Transverse colon (tissue), 4 donors: Measurements from ENCODE around the gene LPCAT2. TPM values are rescaled to one million over a fixed set of nuclear protein-coding genes. Genes with fewer than 3 reads are reported as not detected.

Source experiments
- DNase-seq: peaks from one replicate; pipeline ENCODE4 v3.0.0-alpha.2; 2019
- H3K27ac ChIP-seq, 4 donors: fragments of 200-600 bp; sonication (generic); 2 replicates each; pipeline ENCODE4 v1.5.1; 2016 to 2018; ENCODE audit warnings: inconsistent platforms in 4 of 4
- H3K27me3 ChIP-seq: fragments of 200-600 bp; sonication (generic); 2 replicates; pipeline ENCODE4 v1.5.1; 2017; ENCODE audit warnings: inconsistent platforms
- H3K36me3 ChIP-seq, 4 donors: fragments of 200-600 bp; sonication (generic); 2 replicates each; pipeline ENCODE4 v1.5.1; 2017 to 2019; ENCODE audit warnings: inconsistent platforms in 4 of 4
- H3K4me1 ChIP-seq, 4 donors: fragments of 200-600 bp; sonication (generic); 2 replicates each; pipeline ENCODE4 v1.5.1; 2017 to 2020; ENCODE audit warnings: inconsistent platforms in 4 of 4
- H3K4me3 ChIP-seq, 4 donors: fragments of 200-600 bp; sonication (generic); 1 replicate in 1 of 4; 2 replicates in 3 of 4; pipeline versions ENCODE4 v1.5.1 to v1.6.1; 2017 to 2019; ENCODE audit warnings: inconsistent platforms in 4 of 4
- H3K9me3 ChIP-seq, 2 donors: fragments of 200-600 bp; sonication (generic); 2 replicates each; pipeline ENCODE4 v1.5.1; 2017 to 2019; ENCODE audit warnings: inconsistent platforms in 2 of 2
- EP300 ChIP-seq: sonication (generic); formaldehyde crosslinking; IDR thresholded peaks from one replicate; pipeline ENCODE4 v1.6.1; 2017; ENCODE audit warnings: antibody characterized with exemption, low read depth
- POLR2A ChIP-seq: fragments of 450-650 bp; IDR thresholded peaks from one replicate; pipeline ENCODE4 v1.6.1; 2016; ENCODE audit warnings: antibody characterized with exemption, mild to moderate bottlenecking, moderate library complexity
- POLR2AphosphoS5 ChIP-seq, 3 donors: sonication (generic); formaldehyde crosslinking; IDR thresholded peaks; one replicate each; pipeline ENCODE4 v1.6.1; 2016; ENCODE audit warnings: antibody characterized with exemption in 3 of 3
- WGBS, 2 donors: methylation state at CpG; one replicate each; pipeline ENCODE4 v1.1.5; 2018; ENCODE audit warnings: low coverage in 1 of 2; 5-methylcytosine and 5-hydroxymethylcytosine counted together
- in situ Hi-C, 4 donors: fragments of 200-750 bp; cut with MboI; loops; one replicate each; pipeline versions ENCODE4 v1.15.0 to v1.15.1; 2017; ENCODE audit warnings: low sequenced_read_pairs in 3 of 4, low pct_ligation_motif_present in 1 of 4, low pct_unique_long_range_greater_than_20kb in 1 of 4
- intact Hi-C: fragments of 100-400 bp; cut with DNase I; formaldehyde crosslinking; loops from one replicate; pipeline ENCODE4 v1.15.1; 2023; ENCODE audit warnings: low total_unique reads
- total RNA-seq, 4 donors: library from RNA; depleted of rRNA; stranded (reverse); fragments of >200 nt; gene quantifications; one replicate each; pipeline ENCODE4 v1.1.0, GENCODE V29; 2016
- TF ChIP-seq, protein P1 (sequence below), 5 experiments: fragments of 200-600 bp in 3 of 5; fragments of 450-650 bp in 2 of 5; sonication (generic) in 3 of 5; IDR thresholded peaks; 1 replicate in 2 of 5; 2 replicates in 3 of 5; pipeline ENCODE4 v1.5.1; 2016 to 2017; ENCODE audit warnings: antibody characterized with exemption in 5 of 5, inconsistent platforms in 3 of 5, mild to moderate bottlenecking in 2 of 5, moderate library complexity in 1 of 5

The LPCAT2 gene
- total RNA-seq, 4 donors from 2014 or later: 1.6 to 11.6 (median 6.2) TPM

DNA sequence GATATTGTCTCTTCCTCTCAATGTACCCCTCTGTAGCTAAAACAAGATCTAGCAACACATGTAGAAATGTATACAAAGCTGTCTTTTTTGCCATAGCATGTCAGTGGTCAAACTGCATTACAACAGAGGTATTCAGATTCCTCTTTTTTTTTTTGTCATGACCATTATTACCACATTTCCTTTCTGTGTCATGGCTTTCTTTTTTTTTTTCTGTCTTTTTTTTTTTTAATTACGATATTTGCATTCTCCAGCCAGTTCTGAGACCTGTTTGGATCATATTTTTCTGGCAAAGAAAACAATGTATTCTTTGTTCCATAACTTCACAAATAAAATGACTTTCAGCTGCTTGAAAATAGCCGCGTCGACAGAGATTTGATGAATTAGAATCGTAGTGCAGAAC lies 30.2 kb downstream of the LPCAT2 start:
- no peaks in the 10 kb centered on the region for H3K4me1 ChIP-seq
- H3K27me3 ChIP-seq: no peaks in the 10 kb centered on the region
- no peak for DNase-seq
- no peaks in the 10 kb centered on the region for H3K36me3 ChIP-seq
- intact Hi-C loops (no loop called here), in situ Hi-C loops (no loop called here)
- no peak overlapping the region for H3K4me3 ChIP-seq
- H3K27ac ChIP-seq: no peak overlapping the region
- H3K9me3 ChIP-seq: no peaks in the 10 kb centered on the region
- 38 to 43% methylated on average over 5 of the region's 5 CpGs for WGBS, 2 donors
- TF ChIP-seq POLR2AphosphoS5 (IDR thresholded peaks at IDR 0.05) (no peak), POLR2A (no peak), EP300 (no peak)
- TF ChIP-seq, protein P1, sequence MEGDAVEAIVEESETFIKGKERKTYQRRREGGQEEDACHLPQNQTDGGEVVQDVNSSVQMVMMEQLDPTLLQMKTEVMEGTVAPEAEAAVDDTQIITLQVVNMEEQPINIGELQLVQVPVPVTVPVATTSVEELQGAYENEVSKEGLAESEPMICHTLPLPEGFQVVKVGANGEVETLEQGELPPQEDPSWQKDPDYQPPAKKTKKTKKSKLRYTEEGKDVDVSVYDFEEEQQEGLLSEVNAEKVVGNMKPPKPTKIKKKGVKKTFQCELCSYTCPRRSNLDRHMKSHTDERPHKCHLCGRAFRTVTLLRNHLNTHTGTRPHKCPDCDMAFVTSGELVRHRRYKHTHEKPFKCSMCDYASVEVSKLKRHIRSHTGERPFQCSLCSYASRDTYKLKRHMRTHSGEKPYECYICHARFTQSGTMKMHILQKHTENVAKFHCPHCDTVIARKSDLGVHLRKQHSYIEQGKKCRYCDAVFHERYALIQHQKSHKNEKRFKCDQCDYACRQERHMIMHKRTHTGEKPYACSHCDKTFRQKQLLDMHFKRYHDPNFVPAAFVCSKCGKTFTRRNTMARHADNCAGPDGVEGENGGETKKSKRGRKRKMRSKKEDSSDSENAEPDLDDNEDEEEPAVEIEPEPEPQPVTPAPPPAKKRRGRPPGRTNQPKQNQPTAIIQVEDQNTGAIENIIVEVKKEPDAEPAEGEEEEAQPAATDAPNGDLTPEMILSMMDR (IDR thresholded peaks at IDR 0.05): no peak

DNA sequence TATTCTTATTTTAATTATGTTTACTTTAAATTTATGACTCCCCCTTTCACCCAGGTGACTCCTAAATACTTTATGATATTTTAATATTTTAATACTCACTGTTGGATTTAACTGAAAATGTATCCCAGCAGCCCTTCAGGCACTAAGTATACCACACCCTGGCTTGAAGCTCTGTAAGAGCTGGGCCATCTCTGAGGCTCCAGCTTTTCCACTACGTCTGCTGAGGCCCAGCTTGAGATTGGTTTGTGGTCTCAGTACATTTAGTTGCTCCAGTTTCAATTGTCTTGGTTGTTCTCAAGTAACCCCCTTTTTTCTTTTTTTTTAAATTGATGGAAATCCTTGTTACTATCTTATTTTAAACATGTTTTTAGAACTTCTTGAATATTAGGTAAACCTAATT lies 30.6 kb downstream of the LPCAT2 start:
- no peak overlapping the region for H3K27ac ChIP-seq
- WGBS, 2 donors: 29 to 50% methylated on average over 1 of the region's 1 CpG
- intact Hi-C loops: no loop called here

DNA sequence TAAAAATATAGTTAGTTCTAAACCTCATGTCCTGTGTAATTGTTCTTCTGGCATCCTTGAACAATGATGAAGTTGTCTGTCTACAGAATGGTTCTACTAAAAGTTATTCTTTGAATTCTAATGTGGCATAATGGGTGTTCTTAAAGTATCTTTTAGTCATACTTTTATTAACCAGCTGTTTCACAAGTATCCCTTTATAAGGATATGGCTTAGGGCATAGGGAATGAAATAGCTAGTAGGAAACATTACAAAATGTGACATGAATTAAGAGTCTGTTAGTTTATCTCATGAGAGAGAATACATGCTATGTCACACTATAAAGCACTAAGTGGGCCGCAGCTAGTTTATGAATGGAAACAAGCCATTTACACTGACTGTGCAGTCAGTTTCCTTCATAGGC lies 31.3 kb downstream of the LPCAT2 start:
- no peaks in the 10 kb centered on the region for H3K27me3 ChIP-seq
- H3K27ac ChIP-seq: no peak overlapping the region
- TF ChIP-seq, protein P1 (IDR thresholded peaks at IDR 0.05): no peak
- no peak for TF ChIP-seq POLR2AphosphoS5 (IDR thresholded peaks at IDR 0.05)
- no peak for TF ChIP-seq POLR2A
- 91% methylated on average over 1 of the region's 1 CpG for WGBS, 2 donors
- H3K9me3 ChIP-seq: no peaks in the 10 kb centered on the region
- DNase-seq: no peak
- H3K4me3 ChIP-seq: no peak overlapping the region
- intact Hi-C loops (loop anchor here (5.0 kb wide), 2 partner anchors 33 to 73 kb away; partner anchors contain the start of gene LPCAT2), in situ Hi-C loops (loop anchor here in 2 of 4 donors (10.0 kb wide), 2 partner anchors 75 to 165 kb away; no protein-coding TSS in a partner anchor)
- H3K36me3 ChIP-seq: no peaks in the 10 kb centered on the region
- no peaks in the 10 kb centered on the region for H3K4me1 ChIP-seq

More for the DNA sequence above, 30.6 kb downstream of the LPCAT2 start:
- Histone ChIP-seq H3K4me3 (no peak overlapping the region), H3K4me1 (no peaks in the 10 kb centered on the region), H3K36me3 (no peaks in the 10 kb centered on the region), H3K9me3 (no peaks in the 10 kb centered on the region), H3K27me3 (no peaks in the 10 kb centered on the region)
- DNase-seq: no peak
- in situ Hi-C loops: no loop called here
- TF ChIP-seq POLR2A: no peak
- TF ChIP-seq, protein P1 (IDR thresholded peaks at IDR 0.05): no peak
- no peak for TF ChIP-seq EP300
- TF ChIP-seq POLR2AphosphoS5 (IDR thresholded peaks at IDR 0.05): no peak

DNA sequence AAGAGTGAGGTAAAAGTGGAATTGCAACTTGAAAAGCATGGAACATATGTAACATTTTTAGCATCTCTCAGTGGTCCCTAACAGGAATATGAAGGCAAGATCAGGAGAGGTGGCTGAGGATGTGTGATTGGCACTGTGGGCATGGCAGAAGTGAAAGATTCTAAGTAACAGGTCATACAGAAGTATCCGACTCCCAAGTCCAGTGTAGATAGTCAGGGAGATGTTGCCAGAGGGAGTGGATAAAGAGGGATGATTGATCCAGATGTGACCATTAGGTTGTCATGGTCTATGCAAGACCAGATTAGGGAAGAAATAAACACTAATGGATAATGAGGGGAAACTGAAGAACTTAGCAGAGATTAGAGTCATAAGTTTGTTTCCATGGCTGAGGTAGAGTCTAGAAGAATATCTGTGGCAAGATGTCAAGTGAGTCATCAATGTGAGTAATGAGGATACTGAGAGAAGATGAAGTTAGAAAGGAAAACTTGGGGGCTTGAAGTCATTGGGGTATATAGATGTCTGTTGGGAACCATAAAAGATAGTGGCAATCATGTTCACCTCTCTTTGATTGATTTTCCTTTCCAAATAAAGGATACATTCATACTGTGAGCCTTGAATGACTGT lies 33.7 kb downstream of the LPCAT2 start:
- no peaks in the 10 kb centered on the region for H3K9me3 ChIP-seq
- no peak overlapping the region for H3K4me3 ChIP-seq
- H3K36me3 ChIP-seq: no peaks in the 10 kb centered on the region
- in situ Hi-C loops: loop anchor here in 2 of 4 donors (10.0 kb wide), 2 partner anchors 78 to 162 kb away; no protein-coding TSS in a partner anchor
- intact Hi-C loops: loop anchor here (5.0 kb wide), 2 partner anchors 35 to 75 kb away; partner anchors contain the start of gene LPCAT2
- TF ChIP-seq, protein P1 (IDR thresholded peaks at IDR 0.05): no peak
- TF ChIP-seq POLR2AphosphoS5 (IDR thresholded peaks at IDR 0.05): no peak
- no peaks in the 10 kb centered on the region for H3K27me3 ChIP-seq
- no peak overlapping the region for H3K27ac ChIP-seq
- no peak for DNase-seq
- 78 to 100% methylated on average over 1 of the region's 1 CpG for WGBS, 2 donors
- no peaks in the 10 kb centered on the region for H3K4me1 ChIP-seq
